GM12878 (cell line): ENCODE results near the gene MSI2. TPM values are rescaled to one million over a fixed set of nuclear protein-coding genes. Genes with fewer than 3 reads are reported as not detected.

Source experiments
- ATAC-seq: fragments of 200-7000 bp; cut with Tn5 transposase; 3 replicates; pipeline ENCODE4 v1.9.1; 2020; ENCODE audit warnings: mild to moderate bottlenecking, moderate library complexity
- BruUV-seq: library from RNA; stranded (reverse); fragments of 400-500 nt; replicated peaks from 2 replicates; lab custom pipeline; 2021; lab: Mats Ljungman, UMichigan
- CTCF ChIA-PET: fragments of 300-600 bp; sonication (Branson Sonifier 250); formaldehyde crosslinking; extraction: SDS; loops from one replicate; lab custom pipeline; 2021; ENCODE audit warnings: inconsistent platforms; lab: Yijun Ruan, JAX
- POLR2A ChIA-PET: fragments of 350-600 bp; formaldehyde crosslinking; extraction: SDS; loops from one replicate; lab custom pipeline; 2021; ENCODE audit warnings: inconsistent platforms; lab: Charles Lee
- RAD21 ChIA-PET: fragments of 300-600 bp; sonication (Branson Sonifier 250); formaldehyde crosslinking; loops from one replicate; lab custom pipeline; 2023; ENCODE audit warnings: antibody characterized with exemption; ENCODE audit not compliant: unreplicated experiment; lab: Charles Lee
- SMC1A ChIA-PET: fragments of 300-600 bp; sonication (Branson Sonifier 250); formaldehyde crosslinking; loops from one replicate; lab custom pipeline; 2023; ENCODE audit not compliant: unreplicated experiment, uncharacterized antibody; lab: Charles Lee
- DNase-seq: peaks from one replicate; pipeline ENCODE4 v3.0.0-alpha.2; 2011; ENCODE audit warnings: low read depth, low spot score
- FAIRE-seq: peaks from 3 replicates; lab custom pipeline; 2011; peaks lifted over from hg19 to GRCh38; lab: Jason Lieb, UNC
- H2AFZ ChIP-seq: 2 replicates; pipeline ENCODE4 v1.6.0; 2011; ENCODE audit warnings: low read depth, low read length, control low read depth; ENCODE audit not compliant: control insufficient read depth
- H3K27ac ChIP-seq: 2 replicates; pipeline ENCODE4 v1.5.1; 2011; ENCODE audit warnings: control low read depth; ENCODE audit not compliant: control insufficient read depth, insufficient read depth
- H3K27me3 ChIP-seq, 2 experiments: replicated peaks in 1 of 2; 2 replicates each; pipeline versions ENCODE4 v1.6.0 to v1.6.1; 2011; ENCODE audit warnings: low read length in 1 of 2; ENCODE audit not compliant: control insufficient read depth in 2 of 2, insufficient read depth in 2 of 2
- H3K36me3 ChIP-seq, 2 experiments: 2 replicates each; pipeline ENCODE4 v1.5.1; 2011; ENCODE audit warnings: low read length in 1 of 2; ENCODE audit not compliant: control insufficient read depth in 2 of 2, insufficient read depth in 2 of 2
- H3K4me1 ChIP-seq: 2 replicates; pipeline ENCODE4 v1.6.1; 2011; ENCODE audit warnings: mild to moderate bottlenecking, low read length, moderate library complexity, mixed read lengths; ENCODE audit not compliant: control insufficient read depth, insufficient read depth
- H3K4me2 ChIP-seq: 2 replicates; pipeline ENCODE4 v1.6.0; 2011; ENCODE audit warnings: control low read depth; ENCODE audit not compliant: control insufficient read depth, insufficient read depth
- H3K4me3 ChIP-seq: fragments of 200-600 bp; sonication (generic); 2 replicates; pipeline ENCODE4 v1.5.1; 2016
- H3K79me2 ChIP-seq: 2 replicates; pipeline ENCODE4 v1.6.0; 2011; ENCODE audit warnings: low read length; ENCODE audit not compliant: control insufficient read depth, insufficient read depth
- H3K9ac ChIP-seq: 2 replicates; pipeline ENCODE4 v1.8.0; 2011; ENCODE audit warnings: low read length, control low read depth, mixed read lengths; ENCODE audit not compliant: control insufficient read depth, insufficient read depth
- H3K9me3 ChIP-seq: replicated peaks from 3 replicates; pipeline ENCODE4 v1.5.1; 2011; ENCODE audit warnings: mild to moderate bottlenecking, low read length; ENCODE audit not compliant: control insufficient read depth, insufficient read depth
- H4K20me1 ChIP-seq: 2 replicates; pipeline ENCODE4 v1.6.0; 2011; ENCODE audit not compliant: control insufficient read depth, insufficient read depth
- ATF7 ChIP-seq: fragments of 450-650 bp; IDR thresholded peaks from 2 replicates; pipeline ENCODE4 v1.6.1; 2016; ENCODE audit warnings: low read depth, mild to moderate bottlenecking
- BCLAF1 ChIP-seq: fragments of 450-650 bp; IDR thresholded peaks from 2 replicates; pipeline ENCODE4 v1.6.1; 2017; ENCODE audit warnings: antibody characterized with exemption, mild to moderate bottlenecking, moderate library complexity
- DPF2 ChIP-seq: fragments of 450-650 bp; IDR thresholded peaks from 2 replicates; pipeline ENCODE4 v1.6.1; 2017; ENCODE audit warnings: mild to moderate bottlenecking
- EGR1 ChIP-seq, 2 experiments: IDR thresholded peaks; 1 replicate in 1 of 2; 2 replicates in 1 of 2; pipeline ENCODE4 v1.6.1; 2011 to 2012; ENCODE audit warnings: low read depth in 2 of 2, low read length in 2 of 2, borderline replicate concordance in 1 of 2, mild to moderate bottlenecking in 1 of 2, moderate library complexity in 1 of 2
- IKZF1 ChIP-seq: fragments of 450-650 bp; conservative IDR thresholded peaks from 2 replicates; pipeline ENCODE4 v1.6.1; 2017; ENCODE audit warnings: antibody characterized with exemption, mild to moderate bottlenecking
- IKZF2 ChIP-seq, 2 experiments: fragments of 450-650 bp; IDR thresholded peaks; 2 replicates each; pipeline ENCODE4 v1.6.1; 2017; ENCODE audit warnings: mild to moderate bottlenecking in 2 of 2, moderate library complexity in 2 of 2
- LARP7 ChIP-seq: fragments of 450-650 bp; IDR thresholded peaks from 2 replicates; pipeline ENCODE4 v1.6.1; 2017; ENCODE audit warnings: mild to moderate bottlenecking
- MTA2 ChIP-seq: fragments of 450-650 bp; IDR thresholded peaks from 2 replicates; pipeline ENCODE4 v1.6.1; 2016; ENCODE audit warnings: low read depth, mild to moderate bottlenecking, moderate library complexity
- NFYA ChIP-seq: IDR thresholded peaks from 2 replicates; pipeline ENCODE4 v1.6.1; 2011; ENCODE audit warnings: low read depth, mild to moderate bottlenecking, low read length, improper control_type of control experiment, borderline replicate concordance
- PAX5 ChIP-seq: IDR thresholded peaks from 2 replicates; pipeline ENCODE4 v1.6.1; 2011; ENCODE audit warnings: low read depth, low read length, borderline replicate concordance
- PBX3 ChIP-seq: IDR thresholded peaks from 2 replicates; pipeline ENCODE4 v1.6.1; 2011; ENCODE audit warnings: mild to moderate bottlenecking, low read depth, low read length, moderate library complexity; ENCODE audit not compliant: insufficient replicate concordance
- POLR2AphosphoS5 ChIP-seq: IDR thresholded peaks from 2 replicates; pipeline ENCODE4 v1.6.1; 2011; ENCODE audit warnings: mild to moderate bottlenecking, low read length, inconsistent platforms
- POU2F2 ChIP-seq: IDR thresholded peaks from 3 replicates; pipeline ENCODE4 v1.6.1; 2011; ENCODE audit warnings: low read depth, mild to moderate bottlenecking, low read length, borderline replicate concordance
- RAD21 ChIP-seq: IDR thresholded peaks from 2 replicates; pipeline ENCODE4 v1.6.1; 2011; ENCODE audit warnings: mild to moderate bottlenecking, low read depth, low read length, moderate library complexity; ENCODE audit not compliant: insufficient read depth
- RELB ChIP-seq: fragments of 450-650 bp; IDR thresholded peaks from 2 replicates; pipeline ENCODE4 v1.6.1; 2017; ENCODE audit warnings: low read depth, mild to moderate bottlenecking, moderate library complexity
- RUNX3 ChIP-seq: IDR thresholded peaks from 2 replicates; pipeline ENCODE4 v1.6.1; 2012; ENCODE audit warnings: low read length, inconsistent platforms
- SMAD5 ChIP-seq: IDR thresholded peaks from 2 replicates; pipeline ENCODE4 v1.6.1; 2016; ENCODE audit warnings: antibody characterized with exemption, low read depth
- SMC3 ChIP-seq: IDR thresholded peaks from 2 replicates; pipeline ENCODE4 v1.6.1; 2011; ENCODE audit warnings: low read length, improper control_type of control experiment, borderline replicate concordance
- ZBED1 ChIP-seq: IDR thresholded peaks from 2 replicates; pipeline ENCODE4 v1.6.1; 2016; ENCODE audit warnings: borderline replicate concordance
- WGBS: methylation state at CpG from one replicate; pipeline ENCODE4 v1.1.6; 2016; ENCODE audit warnings: low lambda C conversion rate; ENCODE audit not compliant: insufficient replicate concordance, insufficient coverage; ENCODE audit errors: missing lambda C conversion rate; 5-methylcytosine and 5-hydroxymethylcytosine counted together
- in situ Hi-C: fragments of 300-500 bp; cut with MboI; formaldehyde crosslinking; loops from 9 replicates; pipeline ENCODE4 v1.14.3; 2018; ENCODE audit warnings: mixed read lengths
- intact Hi-C: fragments of 100-400 bp; cut with micrococcal nuclease; formaldehyde crosslinking; loops from one replicate; pipeline ENCODE4 v1.14.2; 2022; ENCODE audit not compliant: unreplicated experiment
- polyA plus RNA-seq, 11 experiments: library from polyadenylated mRNA; depleted of rRNA in 4 of 11; unstranded in 6 of 11; stranded (reverse) in 5 of 11; fragments of >200 nt; fragmentation: Nextera tagmentation in 4 of 11; fragmentation: Illumina TruSeq in 1 of 11; extraction: Ambion mirVana in 4 of 11; extraction: Trizol in 1 of 11; gene quantifications; 1 replicate in 1 of 11; 2 replicates in 10 of 11; pipeline versions ENCODE4 v1.2.1 to v1.2.3, GENCODE V29; 2011 to 2016; ENCODE audit warnings: inconsistent platforms in 2 of 11, missing spikeins in 2 of 11, low read depth in 1 of 11
- total RNA-seq, 4 experiments: library from RNA; depleted of rRNA in 3 of 4; stranded (reverse); fragments of >200 nt in 3 of 4; fragmentation: Illumina TruSeq in 1 of 4; extraction: Trizol in 1 of 4; gene quantifications; 2 replicates each; pipeline versions ENCODE4 v1.2.1 to v1.2.3, GENCODE V29; 2013 to 2021

The MSI2 gene
- total and polyA plus RNA-seq, 10 of the 15 experiments (the other 5 are each of a cell fraction or from before 2014, with no cell fraction given), result 6.1 to 76.1 (median 42.0) TPM

GRCh38 chr17:57466017-57466471 lies 209.7 kb downstream of the MSI2 start:
- ATAC-seq (no peak), DNase-seq (no peak), FAIRE-seq (no peak)
- H3K9ac ChIP-seq, result peak overlapping the region; percentile 36; the same call in 1 of the 2 replicates
- CTCF ChIA-PET, result interaction anchor here (0.8 to 2.4 kb wide), 7 partner anchors 11 to 223 kb away, joined by 3 to 10 read pairs (median 3); no protein-coding TSS in a partner anchor
- H3K9me3 ChIP-seq, result no peaks in the 10 kb centered on the region; the same call in 1 of the 3 replicates
- no peak overlapping the region for H3K4me3 ChIP-seq
- no peak overlapping the region; the same call in 1 of the 2 replicates for H2AFZ ChIP-seq
- no peaks in the 10 kb centered on the region for H4K20me1 ChIP-seq
- intact Hi-C loops, result no loop called here
- H3K36me3 ChIP-seq, result no peaks in the 10 kb centered on the region; a peak in 2 of 4 replicates
- no TSS peak for BruUV-seq
- POLR2A ChIA-PET, result interaction anchor here (1.0 to 2.1 kb wide), 7 partner anchors 11 to 55 kb away, joined by 3 to 8 read pairs (median 3); no protein-coding TSS in a partner anchor
- RAD21 ChIA-PET, result interaction anchor here (0.6 to 2.1 kb wide), 14 partner anchors 9 to 222 kb away, joined by 3 to 18 read pairs (median 4); no protein-coding TSS in a partner anchor
- peaks cover 54% of the 10 kb centered on the region for H3K79me2 ChIP-seq
- SMC1A ChIA-PET, result interaction anchor here (0.6 to 4.5 kb wide), 20 partner anchors 10 to 223 kb away, joined by 3 to 33 read pairs (median 4); no protein-coding TSS in a partner anchor
- H3K27me3 ChIP-seq, result no peaks in the 10 kb centered on the region
- H3K4me2 ChIP-seq, result peak overlapping the region; percentile 26; the same call in 1 of the 2 replicates
- H3K4me1 ChIP-seq, result peaks cover 86% of the 10 kb centered on the region
- WGBS, result 86% methylated on average over 10 of the region's 10 CpGs
- in situ Hi-C loops, result no loop called here
- peak overlapping the region; percentile 99 for H3K27ac ChIP-seq
- TF ChIP-seq RELB (peak; percentile 65; the same call in 1 of the 2 replicates), IKZF2 (IDR thresholded peaks at IDR 0.05) (peak; percentile 53 to 69; a peak in 2 of 4 replicates), SMC3 (no peak), IKZF1 (peak; percentile 81), PBX3 (peak; percentile 38), NFYA (no peak), PAX5 (0 out of 2 replicates have a peak, but pooled peaks have one; percentile 16), RUNX3 (peak; percentile 70), ATF7 (0 out of 2 replicates have a peak, but pooled peaks have one; percentile 31), SMAD5 (no peak), MTA2 (peak; percentile 79), LARP7 (0 out of 2 replicates have a peak, but pooled peaks have one; percentile 21), POLR2AphosphoS5 (no peak), POU2F2 (peak; percentile 74; the same call in 1 of the 3 replicates), DPF2 (peak; percentile 62; the same call in 1 of the 2 replicates), RAD21 (no peak), ZBED1 (no peak), EGR1 (IDR thresholded peaks at IDR 0.05; ENCODE audit: borderline replicate concordance in 1 of 2, low read depth in 2 of 2, low read length in 2 of 2) (no peak), BCLAF1 (no peak)
